Activated gamma-delta T cell treated with anti-CD3 and anti-CD28 coated beads, Interleukin-2, amount 50 U/mL, for 16 hours (primary cell): Measurements from ENCODE around the gene HOXC5.
"Not testable (repeated sequence)": the region's sequence is repeated elsewhere in the genome, so short reads cannot be mapped to it uniquely, and the experiment has no call there.

ENCODE experiments used
- DNase-seq: peaks from one replicate; pipeline ENCODE4 v3.0.0-alpha.2; 2020; ENCODE audit warnings: low read depth

HOXC5 gene

DNA sequence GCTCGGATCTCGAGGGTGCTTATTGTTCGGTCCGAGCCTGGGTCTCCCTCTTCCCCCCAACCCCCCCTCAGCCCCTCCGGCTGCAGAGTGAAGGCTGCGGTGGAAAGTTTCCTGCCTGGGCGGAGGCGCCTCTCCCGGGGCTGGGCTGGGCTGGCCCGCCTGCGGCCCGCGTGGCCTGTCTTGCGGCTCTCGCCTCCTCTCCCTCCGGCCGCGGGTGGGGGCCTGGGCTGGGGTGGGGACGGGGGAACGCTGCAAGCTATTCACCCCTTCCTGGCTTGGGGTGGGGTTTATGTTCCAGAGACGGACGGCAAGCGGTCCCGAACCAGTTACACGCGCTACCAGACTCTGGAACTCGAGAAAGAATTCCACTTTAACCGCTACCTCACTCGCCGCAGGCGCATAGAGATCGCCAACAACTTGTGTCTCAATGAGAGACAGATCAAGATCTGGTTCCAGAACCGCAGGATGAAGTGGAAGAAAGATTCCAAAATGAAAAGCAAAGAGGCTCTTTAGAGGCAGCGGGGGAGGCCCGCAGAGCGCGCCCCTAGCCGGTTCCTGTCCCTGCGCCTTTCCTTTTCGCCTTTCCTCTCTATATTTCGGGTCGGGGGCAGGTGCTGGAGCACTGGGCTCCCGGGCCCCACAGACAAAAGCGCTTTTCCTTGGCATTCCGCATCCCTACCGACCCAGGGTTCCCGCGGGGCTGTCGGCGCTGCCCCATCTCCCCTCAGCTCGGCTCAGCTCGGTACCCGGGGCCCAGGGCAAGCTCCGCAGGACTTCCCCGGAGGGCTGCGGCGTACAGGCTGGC is 1.3 kb downstream of the HOXC5 start:
- no peak for DNase-seq

DNA sequence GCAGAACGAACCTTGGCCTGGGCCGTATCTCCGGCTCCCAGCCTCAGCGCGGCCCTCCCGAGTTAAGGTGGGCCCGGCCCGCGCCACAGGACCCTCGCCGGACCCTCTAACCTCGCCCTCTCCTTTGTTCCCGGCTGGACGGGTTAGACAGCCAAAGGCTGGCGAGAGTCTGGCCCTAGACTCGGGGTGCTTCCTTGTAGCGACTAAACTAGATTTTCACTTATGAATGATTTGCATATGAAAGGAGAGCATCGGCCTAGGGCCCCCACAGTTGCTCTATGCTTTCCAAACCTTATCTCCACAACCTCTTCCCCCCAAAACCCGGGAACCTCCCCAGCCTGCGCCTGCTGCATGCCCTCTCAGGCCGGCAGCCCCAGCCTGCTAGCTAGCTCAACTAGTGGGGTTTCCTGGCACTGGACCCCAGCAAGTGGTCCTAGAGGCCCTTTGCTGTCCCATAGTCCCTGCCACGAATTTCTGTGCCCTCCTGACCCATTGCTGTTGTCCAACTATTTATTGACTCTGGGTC is 2.0 kb downstream of the HOXC5 start:
- DNase-seq: no peak

DNA sequence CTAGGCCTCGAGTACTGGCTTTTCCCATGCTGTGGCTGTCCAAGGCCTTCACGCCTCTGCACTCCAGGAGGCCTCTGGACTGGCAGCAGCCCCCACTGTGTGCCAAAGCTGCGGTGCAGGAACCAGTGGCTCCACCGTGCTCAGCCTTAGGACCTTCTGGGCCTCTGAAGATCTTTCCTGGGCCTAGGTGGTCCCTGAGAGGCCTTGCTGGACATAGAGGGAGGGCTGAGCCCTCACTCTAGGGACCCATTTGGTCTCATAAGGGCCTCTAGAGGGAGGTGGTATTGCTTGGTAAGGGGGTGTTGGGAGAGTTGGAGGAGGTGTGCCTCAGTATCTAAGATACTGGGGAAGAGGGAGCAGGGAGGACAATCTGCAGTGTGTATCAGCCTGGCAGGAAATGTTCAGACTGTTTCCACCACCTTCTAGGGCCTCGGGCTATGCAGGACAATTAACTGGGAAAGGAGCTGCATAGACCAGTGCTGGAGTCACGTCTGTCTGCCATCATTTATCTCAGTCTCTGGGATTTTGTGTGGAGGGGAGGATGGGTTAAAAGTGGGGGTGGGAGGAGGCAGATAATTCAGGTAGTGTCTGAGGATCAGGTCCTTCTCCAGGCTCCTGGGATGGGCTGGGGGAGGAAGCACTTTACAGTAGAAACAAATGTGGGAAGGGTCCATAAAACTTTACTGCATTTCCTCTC is 2.9 kb downstream of the HOXC5 start:
- no peak for DNase-seq

DNA sequence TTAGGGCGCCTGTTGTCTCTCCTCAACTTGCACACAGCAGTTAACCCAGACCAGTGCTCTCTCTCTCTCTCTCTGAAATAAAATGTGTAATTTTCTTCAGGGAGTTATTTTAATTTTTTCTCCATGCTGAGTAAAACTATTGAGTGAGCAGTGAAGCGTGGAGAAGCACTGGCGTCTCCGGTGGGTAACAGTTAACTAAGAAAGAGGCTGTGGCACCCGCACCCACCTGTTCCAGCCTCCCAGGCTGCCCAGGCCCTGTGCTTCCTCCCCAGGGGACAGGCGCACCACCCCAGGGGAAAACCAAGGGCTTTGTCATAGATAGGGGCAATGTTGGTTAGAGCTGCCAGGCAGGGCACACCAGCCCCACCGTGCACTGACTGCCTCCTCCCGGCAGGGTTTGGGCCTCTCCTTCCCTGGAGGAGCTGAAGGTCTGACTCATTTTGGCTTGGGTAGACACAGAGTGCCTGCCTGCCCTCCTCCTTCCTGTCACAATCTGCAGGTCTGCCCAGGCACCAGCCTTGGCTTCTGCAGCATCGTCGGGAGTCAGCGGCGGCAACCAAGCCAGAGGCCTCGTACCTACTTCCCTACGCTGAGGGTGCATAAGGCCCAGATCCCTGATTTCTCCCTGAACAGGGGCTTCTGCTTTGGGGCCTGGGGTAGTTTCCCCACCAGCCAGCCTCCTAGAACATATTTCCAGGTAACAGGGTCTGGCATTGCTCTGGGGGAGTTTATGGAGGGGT is 3.9 kb downstream of the HOXC5 start:
- no peak for DNase-seq

DNA sequence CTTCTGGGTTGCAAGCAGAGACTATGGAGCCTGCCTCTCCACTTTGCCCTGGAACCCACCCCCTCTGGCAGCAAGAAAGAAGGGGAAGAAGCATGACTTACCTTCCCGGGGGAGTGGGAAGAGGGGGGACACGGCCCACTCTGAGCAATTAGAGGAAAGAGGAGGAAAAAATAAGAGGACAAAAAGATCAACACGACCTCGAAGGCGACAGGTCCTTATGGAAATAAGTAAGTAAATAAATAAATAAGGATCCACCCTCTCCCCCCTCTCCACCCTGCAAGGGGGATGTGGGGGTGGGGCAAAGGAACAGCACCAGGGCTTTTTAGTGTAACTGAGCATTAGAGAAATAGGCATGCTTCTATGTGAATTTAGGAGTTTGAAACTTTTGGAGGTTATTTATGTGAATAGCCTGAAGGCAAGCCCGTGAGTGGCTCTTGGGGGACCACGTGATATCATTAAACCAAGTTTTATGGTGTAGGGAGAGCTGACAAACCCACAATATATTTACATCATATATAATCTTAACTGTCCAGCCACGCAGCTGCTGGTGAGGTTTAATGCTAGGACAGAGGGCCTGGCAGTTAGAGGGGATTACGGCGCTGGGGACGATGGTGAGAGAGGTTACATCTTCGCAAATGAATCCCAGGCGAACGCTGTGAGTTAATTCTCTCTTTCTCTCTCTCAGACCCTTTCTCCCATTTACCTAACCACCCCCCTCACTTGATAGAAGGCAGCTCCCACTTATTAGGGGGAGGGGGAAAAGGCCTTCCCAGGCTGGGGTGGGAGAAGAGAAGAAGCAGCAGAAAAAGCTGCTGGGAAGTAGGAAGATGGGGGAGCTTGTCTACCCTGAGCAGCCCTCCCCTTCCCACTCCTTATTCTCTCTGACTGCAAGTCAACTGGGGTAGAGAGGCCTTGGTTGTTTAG is 4.8 kb downstream of the HOXC5 start:
- no peak for DNase-seq

DNA sequence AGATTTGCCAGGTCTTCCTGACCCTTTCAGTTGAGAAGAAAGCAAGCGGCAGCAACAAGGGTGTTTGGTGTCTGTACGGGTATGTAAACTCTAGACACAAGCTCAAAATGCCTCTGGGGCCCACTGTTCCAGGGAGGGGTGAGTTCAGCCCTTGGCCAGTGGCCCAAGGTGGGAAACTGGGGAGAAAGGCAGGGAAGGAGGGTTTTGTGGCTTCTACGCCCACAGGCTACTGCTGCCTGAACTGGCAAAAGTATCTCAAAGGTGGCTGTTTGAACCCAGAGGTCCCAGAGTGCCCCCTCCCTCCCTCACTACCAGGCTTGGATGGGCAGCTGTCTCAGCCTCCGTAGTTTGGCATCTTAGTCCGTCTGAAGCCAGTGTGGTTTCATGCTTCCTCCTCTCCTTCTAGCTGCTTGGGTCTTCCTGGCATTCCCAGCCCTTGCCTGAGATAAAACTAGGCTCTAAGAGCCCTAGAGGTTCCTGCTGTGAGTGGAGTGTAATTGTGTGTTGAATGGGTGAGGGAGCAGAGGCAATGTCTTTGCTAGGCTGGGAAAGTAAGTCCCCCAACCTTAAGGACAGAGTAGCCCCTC is 5.5 kb downstream of the HOXC5 start:
- no peak for DNase-seq

DNA sequence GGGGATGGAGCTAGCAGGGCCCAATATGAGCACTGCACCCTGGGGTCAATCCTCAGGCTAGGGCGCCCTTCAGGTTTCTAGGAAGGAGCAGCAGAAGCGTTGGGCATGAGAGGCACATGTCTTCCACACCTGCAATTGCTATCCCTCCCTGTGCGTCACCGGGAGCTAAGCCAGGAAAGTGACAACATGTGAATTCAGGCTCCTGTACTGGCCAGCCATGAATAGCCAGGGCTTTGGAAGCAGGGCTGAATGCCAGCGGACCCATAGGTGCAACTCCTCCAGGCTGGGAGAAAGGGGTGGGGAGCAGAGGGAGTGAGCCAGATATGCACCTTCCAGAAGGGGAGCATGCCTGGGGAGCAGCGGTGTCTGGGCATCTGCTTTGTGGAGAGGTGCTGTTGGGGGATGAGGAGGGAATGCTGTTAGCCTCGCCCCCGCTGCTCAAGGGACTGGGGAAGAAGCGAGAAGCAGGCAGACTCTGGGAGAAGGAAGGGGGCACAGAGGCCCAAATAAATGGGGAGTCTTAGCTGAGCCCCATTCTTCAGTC is 6.1 kb downstream of the HOXC5 start:
- DNase-seq: no peak

DNA sequence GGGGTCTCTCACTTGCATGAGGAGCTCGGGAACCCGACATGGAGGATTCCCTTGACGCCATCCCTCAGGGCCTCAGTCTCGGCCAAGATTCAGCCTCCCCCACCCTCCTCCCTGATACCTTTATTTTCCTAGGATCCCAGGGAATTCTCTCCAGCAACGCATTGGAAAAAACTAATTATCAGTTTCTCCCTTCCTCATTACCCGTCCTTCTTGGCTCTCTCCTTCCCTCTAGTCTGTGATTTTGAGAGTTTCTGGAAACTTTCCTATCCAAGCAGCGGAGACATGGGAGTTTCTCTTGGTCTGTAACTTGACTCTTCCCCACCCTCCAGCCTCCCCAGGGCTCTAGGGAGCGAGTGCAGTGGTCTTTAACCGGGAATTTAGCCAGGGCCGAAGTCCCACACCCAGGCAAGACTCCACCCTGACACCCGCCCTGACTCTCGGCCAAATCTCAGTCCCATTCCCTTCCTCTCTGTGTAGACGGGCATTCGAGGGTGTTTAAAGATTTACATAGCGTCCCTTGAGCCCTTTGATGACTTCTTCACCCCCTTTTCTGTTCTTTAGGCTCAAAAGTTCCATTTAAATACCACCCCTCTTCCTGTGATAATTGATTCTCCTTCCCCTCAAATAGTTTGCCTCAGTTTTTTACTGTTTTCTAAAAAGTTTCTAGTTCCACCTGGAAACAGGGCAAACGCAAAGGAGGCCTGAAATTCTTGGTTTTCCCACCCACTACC is 6.7 kb downstream of the HOXC5 start:
- no peak for DNase-seq

DNA sequence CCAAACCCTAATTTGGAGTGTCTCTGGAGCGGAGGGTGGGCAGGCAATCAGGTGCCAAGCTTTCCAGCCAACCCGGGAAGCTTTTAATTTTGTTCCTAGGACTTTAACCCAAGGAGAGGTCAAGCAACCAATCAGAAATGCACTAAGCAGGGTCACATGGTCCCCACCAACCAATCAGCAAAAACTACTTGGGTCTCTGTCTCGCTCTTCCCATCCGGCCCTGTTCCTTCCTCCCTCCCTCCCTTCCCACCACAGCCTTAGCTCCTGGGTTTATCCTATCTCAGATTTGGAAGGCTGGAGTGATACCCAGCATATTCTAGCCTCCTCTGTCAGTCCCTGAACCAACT is 7.3 kb downstream of the HOXC5 start:
- DNase-seq: no peak

DNA sequence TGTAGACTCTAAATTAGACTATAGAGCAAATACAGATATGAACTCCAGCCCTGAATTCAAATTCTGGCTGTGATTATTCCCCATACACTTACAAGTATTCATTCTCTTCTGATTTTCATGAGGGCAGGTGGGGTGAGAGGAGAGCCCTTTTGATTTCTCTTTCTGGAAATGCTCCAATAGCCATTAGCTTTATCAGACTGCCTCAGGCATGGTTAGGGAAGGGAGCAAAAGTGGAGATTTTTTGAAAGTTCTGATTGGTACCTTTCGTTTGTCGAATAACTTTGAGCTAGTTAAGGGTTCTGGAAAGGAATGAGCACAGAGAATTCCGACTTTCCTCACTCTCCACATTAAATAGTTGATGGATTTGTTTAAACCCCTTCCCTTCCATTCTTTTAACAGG is 7.8 kb downstream of the HOXC5 start:
- no peak for DNase-seq

DNA sequence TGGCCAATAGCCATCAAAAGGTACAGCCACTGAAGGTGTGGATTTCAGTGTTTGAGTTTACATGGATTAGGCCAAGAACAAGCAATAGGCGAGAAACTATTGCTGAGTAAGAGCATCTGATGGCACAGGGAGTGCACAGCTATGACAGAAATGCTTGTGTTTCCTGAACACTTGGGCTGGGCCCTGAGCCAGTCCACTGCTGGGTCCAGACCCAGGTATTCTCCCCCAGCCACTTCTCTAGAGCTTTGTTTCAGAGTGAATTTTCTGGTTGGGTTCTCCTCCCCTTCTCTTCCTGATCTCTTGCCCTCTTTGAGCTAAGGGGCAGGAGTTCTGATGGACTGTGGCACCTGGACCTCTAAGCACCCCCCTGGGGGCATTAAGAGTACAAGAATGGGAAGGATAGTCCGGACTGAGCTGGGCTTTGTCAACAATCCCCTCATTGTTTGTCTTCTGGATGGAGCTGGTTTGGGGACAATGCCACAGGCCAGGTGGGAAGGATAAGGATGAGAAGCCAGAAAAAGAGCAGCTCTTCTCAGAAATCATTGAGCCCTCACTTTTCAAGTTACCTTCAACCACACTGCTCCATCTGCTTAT is 8.3 kb downstream of the HOXC5 start:
- DNase-seq: no peak

DNA sequence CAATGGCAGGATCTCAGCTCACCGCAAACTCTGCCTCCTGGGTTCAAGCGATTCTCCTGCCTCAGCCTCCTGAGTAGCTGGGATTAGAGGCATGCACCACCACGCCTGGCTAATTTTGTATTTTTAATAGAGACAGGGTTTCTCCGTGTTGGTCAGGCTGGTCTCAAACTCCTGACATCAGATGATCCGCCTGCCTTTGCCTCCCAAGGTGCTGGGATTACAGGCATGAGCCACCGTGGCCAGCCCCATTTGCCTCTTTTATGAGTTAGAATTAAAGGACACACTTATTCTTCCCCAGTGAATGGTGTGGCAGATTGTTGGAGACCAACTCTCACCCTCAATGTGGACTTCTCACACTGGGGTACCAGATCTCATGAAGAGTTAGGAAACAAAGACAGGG is 9.2 kb downstream of the HOXC5 start:
- DNase-seq: not testable (repeated sequence)

DNA sequence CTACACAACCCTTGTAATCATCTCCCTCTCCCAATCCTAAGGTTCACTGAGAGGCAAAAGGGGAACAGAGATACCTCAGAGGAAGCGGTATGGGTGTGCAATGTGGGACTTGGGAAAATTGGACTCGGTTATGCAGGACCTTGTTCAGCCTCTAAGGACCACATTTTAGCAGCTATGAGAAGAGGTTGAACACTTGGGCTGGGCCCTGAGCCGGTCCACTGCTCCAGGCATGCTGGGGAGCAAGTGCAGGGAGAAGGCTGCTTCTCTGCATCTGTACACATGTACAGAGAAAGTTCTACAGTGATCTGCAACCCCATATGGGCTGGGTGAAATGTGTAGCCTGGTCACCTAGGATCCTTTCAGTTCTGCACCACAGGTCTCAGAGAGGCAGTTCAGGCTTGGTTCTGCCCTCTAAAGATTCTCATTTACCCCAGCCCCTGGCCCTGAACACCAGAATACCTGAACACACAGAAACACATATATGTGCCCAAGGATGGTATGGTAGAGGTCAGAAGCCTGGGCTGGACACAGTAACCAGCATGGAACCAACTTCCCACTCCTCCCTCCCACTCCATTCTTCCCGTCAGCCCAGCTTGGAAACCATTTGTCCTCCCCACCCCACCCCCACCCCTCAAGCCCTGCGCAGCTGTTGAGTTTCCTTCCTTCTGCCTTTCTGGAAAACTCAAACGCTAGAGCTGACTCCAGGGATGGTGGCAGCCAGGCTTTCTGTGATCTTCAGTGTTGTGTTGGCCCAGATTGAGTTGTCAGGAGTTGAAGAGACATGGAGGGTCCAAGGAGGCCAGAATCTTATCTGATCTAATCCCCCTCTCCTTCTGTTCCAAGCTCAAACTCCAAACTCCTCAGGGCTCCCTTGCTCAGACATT is 10.4 kb downstream of the HOXC5 start:
- no peak for DNase-seq

DNA sequence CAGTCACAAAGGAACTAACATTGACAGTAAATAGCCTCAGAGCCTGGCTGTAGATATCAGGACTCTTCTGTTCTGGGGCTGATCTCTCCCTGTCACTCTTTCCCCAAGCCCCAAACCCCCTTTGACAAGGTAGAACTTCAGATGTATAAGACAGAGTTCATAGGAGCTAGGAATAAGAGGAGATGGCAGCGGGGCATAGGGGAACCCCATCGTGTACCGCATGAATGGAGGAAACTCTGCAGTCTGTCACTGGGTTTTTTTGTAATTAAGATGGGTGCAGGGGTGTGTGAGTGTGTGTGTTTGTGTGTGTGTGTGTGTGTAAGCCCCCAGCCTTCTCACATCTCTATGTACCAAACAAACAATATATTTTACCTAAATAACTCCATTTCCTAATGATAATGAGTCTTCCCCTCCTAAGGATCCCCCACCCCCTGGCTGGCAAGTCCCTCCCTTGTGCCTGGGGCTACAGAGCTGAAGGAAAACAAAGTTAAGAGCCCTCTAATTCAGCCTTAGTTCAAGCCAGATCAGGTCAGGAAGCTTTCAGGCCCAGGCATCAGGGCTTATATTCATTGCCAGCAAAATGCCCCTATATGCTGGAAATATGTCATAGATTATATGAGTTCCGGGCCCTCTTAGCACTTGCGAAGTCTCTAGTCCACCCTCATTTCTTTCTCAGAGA is 11.7 kb downstream of the HOXC5 start:
- no peak for DNase-seq

DNA sequence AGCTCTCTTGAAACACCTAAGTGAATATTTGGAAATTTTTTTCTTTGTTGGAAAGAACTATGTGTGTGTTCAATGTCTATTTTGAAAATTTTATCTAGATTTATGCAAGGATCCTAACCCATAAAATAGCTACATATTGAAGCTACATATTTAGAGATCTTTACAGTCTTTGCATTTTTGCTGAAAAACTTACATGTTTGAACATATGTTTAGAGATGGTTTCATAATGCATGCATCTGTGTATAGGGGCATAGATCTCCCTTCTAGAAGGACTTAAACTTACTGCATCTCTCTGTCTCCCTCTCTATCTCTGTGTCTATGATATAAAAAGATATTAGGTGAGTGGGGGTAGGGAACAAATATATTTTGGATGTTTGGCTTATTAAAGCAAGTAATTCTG is 12.6 kb downstream of the HOXC5 start:
- DNase-seq: no peak

DNA sequence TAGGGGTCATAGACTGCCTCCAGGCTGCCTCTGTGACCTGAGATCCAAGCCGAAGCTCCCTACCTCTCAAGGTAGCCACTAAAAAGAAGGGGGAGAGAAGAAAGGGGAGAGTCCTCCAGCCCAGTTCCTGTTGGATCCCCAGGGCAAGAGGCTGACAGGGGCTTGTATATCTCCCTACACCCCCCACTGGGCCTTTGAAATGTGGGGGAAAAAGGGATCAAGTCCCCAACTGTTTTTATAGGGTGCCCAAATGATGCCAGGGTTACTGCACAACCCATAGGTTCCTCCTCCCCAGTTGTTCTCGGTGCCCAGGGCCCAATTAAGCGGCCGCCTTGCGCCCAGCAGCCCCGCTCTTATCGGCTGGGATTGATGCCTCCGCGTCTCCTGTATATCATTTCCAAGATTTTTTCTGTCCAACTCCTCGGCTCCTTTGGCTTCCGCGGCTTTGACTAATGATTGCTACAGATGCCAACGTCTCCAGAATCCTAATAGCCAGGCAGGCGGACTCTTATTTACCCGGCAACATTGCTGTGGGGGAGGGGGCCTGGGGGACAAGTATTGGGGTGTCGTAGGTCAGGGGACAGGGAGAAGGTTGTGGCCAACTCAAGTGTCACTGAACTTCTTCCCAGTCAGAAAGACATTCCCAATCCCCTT is 13.1 kb downstream of the HOXC5 start:
- DNase-seq: no peak

DNA sequence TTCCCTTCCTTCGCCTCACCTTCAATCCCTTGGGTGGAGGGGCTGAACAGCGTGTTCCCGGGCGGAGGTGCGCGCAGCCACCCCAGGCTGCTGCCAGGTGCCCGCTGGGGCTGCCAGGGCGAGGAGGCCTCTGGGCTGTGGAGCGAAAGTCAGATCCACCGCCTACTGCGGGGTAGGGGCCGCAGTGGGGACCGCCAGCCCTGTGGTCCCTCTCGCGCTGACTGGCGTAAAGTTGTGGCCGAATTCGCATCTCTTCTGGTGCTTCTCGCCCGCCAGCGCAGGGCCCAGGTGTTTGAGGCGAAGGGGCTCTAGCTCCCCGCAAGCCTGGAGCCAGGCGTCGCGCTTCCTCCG is 13.9 kb downstream of the HOXC5 start:
- no peak for DNase-seq
